PFSK-1 (cell line): ENCODE data around the gene CCSER1.

Experiments
- FOXP2 ChIP-seq: optimal IDR thresholded peaks from 2 replicates; pipeline ENCODE3; 2011; ENCODE audit warnings: borderline replicate concordance, control low read depth, inconsistent platforms; ENCODE audit not compliant: insufficient read depth; ENCODE audit errors: extremely low read length, extremely low read depth
- POLR2AphosphoS5 ChIP-seq: IDR thresholded peaks from 2 replicates; pipeline ENCODE4 v1.6.1; 2012; ENCODE audit warnings: low read depth, mild to moderate bottlenecking, control low read depth, low read length, moderate library complexity
- SIN3A ChIP-seq: IDR thresholded peaks from 2 replicates; pipeline ENCODE4 v1.6.1; 2012; ENCODE audit warnings: mild to moderate bottlenecking, low read length, moderate library complexity, borderline replicate concordance; ENCODE audit not compliant: insufficient read depth
- TAF1 ChIP-seq: IDR thresholded peaks from 2 replicates; pipeline ENCODE4 v1.6.1; 2012; ENCODE audit warnings: low read length, control low read depth, borderline replicate concordance; ENCODE audit not compliant: insufficient read depth
- TF ChIP-seq, protein P1 (sequence below), 2 experiments: IDR thresholded peaks; 2 replicates each; pipeline versions ENCODE4 v1.6.1 to v1.8.0; 2011 to 2012; ENCODE audit warnings: low read depth in 2 of 2, low read length in 2 of 2, control low read depth in 1 of 2, inconsistent platforms in 1 of 2, mild to moderate bottlenecking in 1 of 2, moderate library complexity in 1 of 2; ENCODE audit not compliant: insufficient read depth in 1 of 2

CCSER1 gene

DNA sequence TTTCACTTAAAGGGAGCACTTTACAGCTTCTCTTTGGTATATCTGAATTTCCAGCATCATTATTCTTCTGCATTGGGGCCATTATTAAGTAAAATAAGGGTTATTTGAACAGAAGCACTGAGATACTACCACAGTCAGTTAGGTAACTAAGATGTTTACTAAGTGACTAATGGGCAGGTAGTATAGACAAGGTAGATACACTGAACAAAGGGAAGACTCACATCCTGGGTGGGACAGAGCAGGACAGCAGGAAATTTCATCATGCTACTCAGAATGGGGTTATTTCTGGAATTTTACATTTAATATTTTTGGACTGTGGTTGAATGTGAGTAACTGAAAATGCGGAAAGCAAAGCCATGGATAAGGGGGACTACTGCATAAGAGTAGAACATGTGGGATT is 316.0 kb downstream of the CCSER1 start:
- TF ChIP-seq POLR2AphosphoS5, result no peak
- TF ChIP-seq, protein P1, sequence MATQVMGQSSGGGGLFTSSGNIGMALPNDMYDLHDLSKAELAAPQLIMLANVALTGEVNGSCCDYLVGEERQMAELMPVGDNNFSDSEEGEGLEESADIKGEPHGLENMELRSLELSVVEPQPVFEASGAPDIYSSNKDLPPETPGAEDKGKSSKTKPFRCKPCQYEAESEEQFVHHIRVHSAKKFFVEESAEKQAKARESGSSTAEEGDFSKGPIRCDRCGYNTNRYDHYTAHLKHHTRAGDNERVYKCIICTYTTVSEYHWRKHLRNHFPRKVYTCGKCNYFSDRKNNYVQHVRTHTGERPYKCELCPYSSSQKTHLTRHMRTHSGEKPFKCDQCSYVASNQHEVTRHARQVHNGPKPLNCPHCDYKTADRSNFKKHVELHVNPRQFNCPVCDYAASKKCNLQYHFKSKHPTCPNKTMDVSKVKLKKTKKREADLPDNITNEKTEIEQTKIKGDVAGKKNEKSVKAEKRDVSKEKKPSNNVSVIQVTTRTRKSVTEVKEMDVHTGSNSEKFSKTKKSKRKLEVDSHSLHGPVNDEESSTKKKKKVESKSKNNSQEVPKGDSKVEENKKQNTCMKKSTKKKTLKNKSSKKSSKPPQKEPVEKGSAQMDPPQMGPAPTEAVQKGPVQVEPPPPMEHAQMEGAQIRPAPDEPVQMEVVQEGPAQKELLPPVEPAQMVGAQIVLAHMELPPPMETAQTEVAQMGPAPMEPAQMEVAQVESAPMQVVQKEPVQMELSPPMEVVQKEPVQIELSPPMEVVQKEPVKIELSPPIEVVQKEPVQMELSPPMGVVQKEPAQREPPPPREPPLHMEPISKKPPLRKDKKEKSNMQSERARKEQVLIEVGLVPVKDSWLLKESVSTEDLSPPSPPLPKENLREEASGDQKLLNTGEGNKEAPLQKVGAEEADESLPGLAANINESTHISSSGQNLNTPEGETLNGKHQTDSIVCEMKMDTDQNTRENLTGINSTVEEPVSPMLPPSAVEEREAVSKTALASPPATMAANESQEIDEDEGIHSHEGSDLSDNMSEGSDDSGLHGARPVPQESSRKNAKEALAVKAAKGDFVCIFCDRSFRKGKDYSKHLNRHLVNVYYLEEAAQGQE (IDR thresholded peaks at IDR 0.05; ENCODE audit: insufficient read depth in 1 of 2, low read depth in 2 of 2, low read length in 2 of 2), result no peak
- no peak for TF ChIP-seq TAF1
- TF ChIP-seq SIN3A, result no peak
- no peak for TF ChIP-seq FOXP2

DNA sequence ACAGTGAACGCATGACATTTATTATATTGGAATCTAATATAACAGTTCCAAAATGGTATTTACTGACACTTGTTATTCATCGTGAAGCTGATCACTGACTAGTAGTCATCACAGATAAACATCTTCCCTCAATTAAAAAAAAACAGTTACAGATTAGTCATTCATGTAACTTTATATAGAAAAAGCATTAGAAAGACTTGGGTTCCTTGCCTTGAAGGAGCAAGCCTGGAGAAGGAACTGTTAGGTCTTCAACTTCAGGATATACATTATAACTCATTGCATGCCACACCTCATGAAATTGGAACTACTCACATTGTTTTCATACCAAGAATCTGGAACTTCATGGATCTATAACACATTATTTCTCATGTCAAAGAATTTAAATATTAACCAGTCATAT is 317.7 kb downstream of the CCSER1 start:
- TF ChIP-seq SIN3A, result no peak
- no peak for TF ChIP-seq TAF1
- TF ChIP-seq, protein P1 (IDR thresholded peaks at IDR 0.05; ENCODE audit: insufficient read depth in 1 of 2, low read depth in 2 of 2, low read length in 2 of 2), result no peak

DNA sequence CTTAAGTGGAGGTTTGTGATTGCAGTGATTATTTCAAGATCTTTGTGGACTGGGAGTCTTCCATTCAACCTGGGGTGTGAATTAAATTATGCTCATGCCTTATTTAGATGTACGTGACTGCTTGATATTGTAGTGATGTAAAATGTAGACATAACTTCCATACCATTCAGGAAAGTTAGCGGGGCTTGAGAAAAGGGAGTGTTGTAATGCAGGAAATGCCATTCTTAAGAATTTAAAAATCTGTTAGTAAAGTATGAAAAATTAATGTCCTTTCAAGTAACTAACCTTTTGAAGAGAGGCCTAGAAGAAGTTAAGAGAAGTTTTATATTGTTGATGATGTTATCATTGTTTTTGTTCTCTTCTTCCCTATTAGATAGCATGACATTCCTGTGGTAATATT is 318.2 kb downstream of the CCSER1 start:
- TF ChIP-seq TAF1 (no peak), SIN3A (no peak), FOXP2 (no peak), POLR2AphosphoS5 (no peak)
- TF ChIP-seq, protein P1 (IDR thresholded peaks at IDR 0.05; ENCODE audit: insufficient read depth in 1 of 2, low read depth in 2 of 2, low read length in 2 of 2), result no peak

DNA sequence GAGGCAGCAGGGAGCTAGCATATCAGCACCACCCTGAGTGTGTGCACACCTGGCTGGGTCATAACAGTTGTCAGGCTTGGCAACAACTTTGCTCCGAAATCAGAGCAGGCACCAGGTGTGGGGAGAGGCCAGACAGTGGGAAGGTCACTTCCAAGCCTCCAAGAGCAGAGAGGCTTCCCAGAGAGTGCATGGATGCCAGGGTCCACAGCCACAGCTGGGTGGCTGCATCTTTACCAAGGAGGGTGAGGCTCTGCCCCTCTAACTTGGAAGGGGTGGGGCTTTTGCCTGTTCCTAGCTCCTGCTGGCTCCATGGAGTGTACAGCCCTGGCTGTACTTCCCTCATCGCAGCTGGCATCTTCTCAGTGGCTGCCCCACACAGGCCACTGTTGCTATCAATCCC is 322.4 kb downstream of the CCSER1 start:
- TF ChIP-seq SIN3A (no peak), POLR2AphosphoS5 (no peak), FOXP2 (no peak), TAF1 (no peak)
- TF ChIP-seq, protein P1 (IDR thresholded peaks at IDR 0.05; ENCODE audit: insufficient read depth in 1 of 2, low read depth in 2 of 2, low read length in 2 of 2), result no peak

DNA sequence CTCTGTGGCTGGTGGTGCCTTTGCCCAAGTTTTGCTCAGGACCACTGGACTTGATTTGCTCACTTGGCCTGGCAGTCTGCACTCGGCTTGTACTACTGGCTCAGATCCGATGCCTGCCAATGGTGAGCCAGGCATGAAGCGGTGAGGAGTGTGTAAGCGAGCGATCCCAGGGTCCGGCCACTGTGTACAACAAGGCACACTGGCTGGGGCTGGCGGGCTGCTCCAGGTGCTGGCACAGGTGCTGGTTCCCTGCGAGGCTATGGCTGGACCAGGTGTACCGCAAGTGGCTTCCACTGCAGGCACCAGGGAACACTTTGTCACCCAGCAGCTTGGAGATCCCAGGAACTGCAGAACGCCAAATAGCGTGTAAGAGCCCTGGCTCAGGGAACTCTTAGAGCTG is 329.7 kb downstream of the CCSER1 start:
- TF ChIP-seq, protein P1 (IDR thresholded peaks at IDR 0.05; ENCODE audit: insufficient read depth in 1 of 2, low read depth in 2 of 2, low read length in 2 of 2), result no peak
- TF ChIP-seq POLR2AphosphoS5, result no peak
- TF ChIP-seq TAF1, result no peak
- no peak for TF ChIP-seq SIN3A
- no peak for TF ChIP-seq FOXP2
